Upper lobe of left lung (tissue), 4 donors: Measurements from ENCODE around the gene KL.

Experiments
- CTCF ChIP-seq, 6 experiments: fragments of 450-650 bp in 4 of 6; fragments of 200-600 bp in 2 of 6; sonication (generic) in 2 of 6; IDR thresholded peaks; one replicate each; pipeline ENCODE4 v1.5.1; 2016 to 2019; ENCODE audit warnings: antibody characterized with exemption in 6 of 6
- EP300 ChIP-seq, 4 donors: sonication (generic); formaldehyde crosslinking; IDR thresholded peaks; one replicate each; pipeline ENCODE4 v1.5.1; 2017; ENCODE audit warnings: antibody characterized with exemption in 4 of 4, control low read depth in 2 of 4
- POLR2A ChIP-seq, 4 donors: fragments of 450-650 bp; IDR thresholded peaks; one replicate each; pipeline ENCODE4 v1.5.1; 2016 to 2017; ENCODE audit warnings: antibody characterized with exemption in 4 of 4, mild to moderate bottlenecking in 2 of 4
- POLR2AphosphoS5 ChIP-seq, 2 donors: sonication (generic); formaldehyde crosslinking; IDR thresholded peaks; one replicate each; pipeline ENCODE4 v1.5.1; 2017; ENCODE audit warnings: antibody characterized with exemption in 2 of 2

- TF ChIP-seq POLR2A (IDR thresholded peaks at IDR 0.05) (no peak), CTCF (IDR thresholded peaks at IDR 0.05) (no peak), EP300 (IDR thresholded peaks at IDR 0.05) (no peak), POLR2AphosphoS5 (IDR thresholded peaks at IDR 0.05) (no peak)
Measured at GRCh38 chr13:33087790-33088189, 71.6 kb downstream of the KL start.
